ENCODE data around the gene SGPL1.

SGPL1 gene

DNA sequence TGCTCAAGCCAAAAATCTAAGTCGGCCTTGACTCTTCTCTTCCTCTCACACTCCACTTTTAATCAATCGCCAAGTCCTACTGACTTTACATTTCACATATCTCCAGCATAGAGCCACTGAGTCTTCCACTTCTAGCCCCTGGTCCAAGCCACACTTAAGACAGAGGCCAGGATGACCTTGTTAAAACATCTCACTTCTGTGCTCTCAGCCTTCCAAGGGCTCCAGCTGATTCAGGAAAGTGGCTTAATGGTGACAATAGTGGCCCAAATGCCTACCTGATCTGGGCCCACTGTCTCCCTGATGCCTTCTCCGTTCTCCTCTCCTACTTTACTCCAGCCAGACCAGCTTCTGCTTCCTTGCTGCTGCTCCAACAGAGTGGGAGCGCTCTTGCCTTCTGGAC lies 35.0 kb upstream of the SGPL1 start:
- no peak for DNase-seq

DNA sequence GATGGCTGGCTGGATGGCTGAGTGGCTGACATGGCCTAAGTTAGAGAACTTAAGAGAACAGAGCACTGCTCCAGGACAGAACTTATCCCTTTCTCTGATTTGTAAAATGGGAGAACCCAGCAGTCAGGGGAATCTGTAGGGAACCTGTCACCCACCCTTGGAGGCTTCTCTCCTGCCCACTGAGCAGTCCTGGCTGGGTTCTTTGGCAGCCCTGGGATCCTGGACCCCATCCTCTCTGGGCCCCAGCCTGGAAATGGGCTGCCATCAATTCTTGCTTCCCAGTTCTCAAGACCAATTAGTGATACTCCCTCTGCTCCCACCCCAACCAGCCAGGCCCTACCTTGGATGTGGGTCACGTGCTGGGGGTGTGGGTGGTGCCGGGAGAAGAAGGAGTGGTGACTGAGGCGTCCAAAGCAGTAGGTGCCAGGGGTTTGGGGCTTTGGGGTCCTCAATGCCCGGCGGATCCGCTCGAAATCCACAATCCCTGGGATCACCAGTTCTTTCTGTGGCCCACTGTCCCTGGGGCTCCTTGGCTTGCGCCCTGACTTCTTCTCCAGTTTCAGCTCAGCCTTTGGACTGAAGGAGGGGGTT lies 34.2 kb upstream of the SGPL1 start:
- no peak for DNase-seq

GRCh38 chr10:70782086-70782745 lies 33.5 kb upstream of the SGPL1 start:
- no peak for DNase-seq

DNA sequence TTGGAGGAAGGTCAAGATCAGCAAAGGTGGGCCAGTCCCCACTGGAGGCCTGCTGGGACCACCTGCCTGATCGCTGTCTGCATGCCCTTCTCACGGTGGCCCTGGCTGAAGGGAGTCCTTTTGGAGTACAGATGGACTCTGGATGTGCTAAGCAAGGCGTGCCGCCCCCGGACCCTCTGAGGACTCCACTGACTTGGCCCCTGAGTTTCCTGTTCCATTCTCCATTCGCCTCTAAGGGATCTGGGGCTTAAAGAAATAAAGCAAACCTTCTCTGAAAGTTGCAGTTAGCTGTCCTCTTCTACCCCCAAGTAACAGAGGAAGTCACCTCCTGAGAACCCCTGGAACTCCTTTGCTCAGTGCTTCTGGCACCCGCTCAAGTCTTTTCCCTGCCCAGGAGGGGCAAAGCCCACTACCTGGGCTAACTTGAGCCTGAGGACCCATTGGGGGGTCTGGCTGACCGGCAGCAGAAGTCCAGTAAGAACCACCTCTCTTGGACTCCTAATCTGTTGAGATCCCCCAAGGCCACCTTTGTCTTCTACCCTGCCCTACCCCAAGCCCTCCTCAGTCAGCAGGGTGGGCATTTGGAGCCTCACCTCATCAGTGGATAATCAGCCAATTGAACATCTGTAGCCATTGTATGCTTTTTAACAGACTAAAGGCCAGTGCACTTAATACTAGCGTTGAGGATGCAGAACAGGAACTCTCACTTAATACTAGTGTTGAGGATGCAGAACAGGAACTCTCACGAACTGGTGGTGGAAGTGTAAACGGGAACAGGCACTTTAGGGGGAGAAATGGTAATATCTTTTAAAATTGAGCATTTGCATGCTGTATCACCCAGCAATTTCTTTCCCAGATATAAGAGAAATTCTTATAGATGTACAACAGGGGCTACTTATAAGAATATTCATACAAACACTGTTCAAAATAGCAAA lies 32.7 kb upstream of the SGPL1 start:
- no peak for DNase-seq

DNA sequence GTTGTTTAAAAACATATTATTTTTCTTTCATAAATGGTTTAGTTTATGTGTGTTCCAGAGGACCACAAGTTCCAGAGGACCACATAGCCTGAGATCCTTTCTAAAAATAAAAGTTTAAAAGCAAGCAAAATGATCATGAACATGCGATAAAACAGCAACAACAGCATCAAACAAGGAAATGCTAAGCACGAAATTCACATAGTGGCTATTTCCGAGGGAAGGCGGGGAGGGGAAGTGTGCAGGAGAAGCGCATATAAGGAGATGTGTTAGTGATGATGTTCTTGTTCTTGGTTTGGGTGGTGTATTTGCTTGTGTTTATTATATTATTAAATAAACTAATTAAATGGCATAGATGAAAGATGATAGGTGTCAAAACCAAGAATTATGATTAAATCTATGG lies 31.7 kb upstream of the SGPL1 start:
- DNase-seq = no peak

GRCh38 chr10:70784471-70784870 lies 31.3 kb upstream of the SGPL1 start:
- DNase-seq = no peak

GRCh38 chr10:70785190-70785589 lies 30.6 kb upstream of the SGPL1 start, which contains the start of gene TBATA:
Gene TBATA (minus strand): TSS chr10:70785377. CDS start chr10:70783379, 1,998 bp downstream.
- DNase-seq = no peak

DNA sequence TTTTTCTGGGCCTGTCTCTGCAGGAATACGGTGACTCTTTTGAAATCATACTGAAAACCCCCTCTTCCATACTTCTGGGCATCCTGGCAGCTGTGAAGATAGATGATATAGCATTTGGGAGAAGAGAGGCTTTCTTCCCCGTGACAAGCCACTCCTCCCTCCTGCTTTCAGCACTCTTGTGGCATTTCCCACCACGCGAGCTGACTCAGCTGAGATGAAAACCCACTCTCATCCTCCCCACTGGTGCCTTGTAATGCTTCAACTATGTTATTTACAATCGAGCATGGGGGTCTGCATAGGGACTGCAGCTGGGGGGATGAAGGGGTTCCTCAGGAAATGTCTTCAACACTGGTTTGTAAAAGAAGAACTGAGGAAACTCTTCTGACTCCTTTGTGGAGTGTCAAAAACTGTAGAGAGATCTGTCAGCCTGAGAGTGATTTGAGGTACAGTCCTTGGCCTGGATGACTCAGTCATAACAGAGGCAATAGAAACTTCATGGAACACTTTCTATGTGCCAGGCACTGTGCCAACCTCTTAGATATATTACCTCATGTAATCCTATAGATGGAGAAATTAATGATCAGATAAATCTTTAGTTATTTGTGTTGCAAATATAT lies 28.8 kb upstream of the SGPL1 start:
- DNase-seq = no peak

DNA sequence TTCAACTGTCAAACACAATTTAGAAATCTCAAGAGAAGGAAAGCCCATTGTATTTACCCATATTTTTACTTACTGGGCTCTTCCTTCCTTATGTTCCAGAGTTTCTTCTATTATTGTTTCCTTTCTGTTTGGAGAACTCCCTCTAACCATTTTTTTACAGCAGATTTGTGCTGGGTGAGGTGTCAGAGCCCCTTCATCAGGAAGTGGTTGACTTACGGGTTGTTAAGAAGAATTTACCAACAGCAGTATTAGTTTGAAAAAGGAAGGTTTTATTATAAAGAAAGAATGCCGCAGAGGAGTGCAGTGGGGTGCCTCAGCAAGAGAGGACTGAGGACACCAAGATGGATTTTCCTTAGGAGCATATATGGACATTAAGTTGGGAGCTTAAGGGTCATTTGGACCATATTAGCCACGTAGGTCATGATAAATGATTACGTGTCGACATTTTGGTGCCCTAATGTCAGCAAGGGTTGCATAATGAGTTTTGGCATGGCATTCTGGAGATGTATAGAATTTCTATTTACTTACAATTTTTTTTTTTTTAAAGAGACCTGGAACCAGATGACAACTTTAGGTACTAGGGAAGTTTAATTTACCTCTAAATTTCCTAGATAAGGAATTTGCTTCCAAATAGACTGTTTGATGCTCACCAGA lies 24.2 kb upstream of the SGPL1 start:
- no peak for DNase-seq

- DNase-seq = no peak
Observed at GRCh38 chr10:70795613-70796012, 20.1 kb upstream of the SGPL1 start.

GRCh38 chr10:70797840-70798239 lies 17.9 kb upstream of the SGPL1 start:
- DNase-seq = no peak

GRCh38 chr10:70799124-70799523 lies 16.6 kb upstream of the SGPL1 start:
- DNase-seq = no peak

DNA sequence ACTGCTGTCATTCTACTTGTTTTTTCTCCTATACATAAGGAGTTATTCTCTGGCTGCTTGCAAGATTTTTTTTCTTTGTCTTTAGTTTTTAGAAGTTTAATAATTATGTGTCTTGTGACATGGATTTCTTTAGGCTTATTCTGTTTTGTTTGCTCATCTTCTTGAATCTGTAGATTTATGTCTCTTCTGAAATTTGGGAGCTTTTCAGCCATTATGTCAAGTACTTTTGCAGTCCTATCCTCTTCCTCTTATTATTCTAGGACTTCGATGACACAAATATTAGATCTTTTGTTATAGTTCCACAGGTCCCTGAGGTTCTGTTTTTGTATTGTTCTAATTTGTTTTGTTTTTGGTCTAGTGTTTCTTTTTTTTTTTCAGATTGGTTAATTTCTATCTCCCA lies 13.9 kb upstream of the SGPL1 start:
- DNase-seq = no peak

GRCh38 chr10:70803775-70804420 lies 11.8 kb upstream of the SGPL1 start:
- DNase-seq = no peak

DNA sequence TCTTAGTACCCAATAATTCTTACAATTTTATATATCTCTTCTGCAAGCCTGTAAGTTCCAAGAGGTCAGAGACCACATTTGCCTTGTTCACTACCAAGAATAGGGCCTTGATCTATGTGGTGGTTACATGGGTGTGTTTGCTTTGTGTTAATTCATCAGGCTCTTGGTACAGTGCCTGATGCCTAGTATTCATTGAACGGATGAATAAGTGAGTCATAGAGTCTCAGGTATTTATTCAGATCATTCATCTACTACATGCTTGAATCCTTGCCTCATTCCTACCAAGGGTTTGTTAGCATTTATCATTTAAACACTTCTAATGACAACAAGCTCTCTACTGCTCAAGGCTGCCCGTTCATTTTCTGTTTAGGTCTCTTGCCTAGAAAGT lies 11.3 kb upstream of the SGPL1 start:
- DNase-seq = no peak

DNA sequence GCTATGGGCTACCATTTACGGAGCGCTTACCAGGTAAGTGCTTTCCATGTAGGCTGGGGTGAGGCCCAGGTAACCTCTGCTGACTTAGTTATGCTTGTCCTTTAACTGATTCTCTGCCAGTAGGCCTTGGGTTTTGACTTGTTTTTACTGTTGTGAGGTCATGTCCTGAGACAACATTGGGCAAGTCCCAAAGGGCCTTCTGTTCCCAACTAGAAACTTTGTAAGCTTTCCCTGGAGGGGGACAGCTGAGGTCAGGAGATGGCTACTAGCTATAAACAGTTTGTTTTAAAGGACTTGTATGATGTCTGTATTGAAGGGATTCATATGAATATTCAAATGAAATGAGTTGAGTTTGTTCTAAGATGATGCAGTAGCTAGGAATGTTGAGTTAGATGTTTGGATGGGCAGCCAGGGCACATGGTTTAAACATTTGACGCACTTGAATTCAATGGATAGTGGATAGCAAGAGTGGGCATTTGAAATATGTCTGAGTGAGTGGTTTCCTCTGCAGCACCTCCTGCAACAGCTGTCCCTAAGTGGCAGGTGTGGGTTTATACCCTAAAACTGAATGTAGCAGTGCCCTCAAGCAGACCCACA lies 10.0 kb upstream of the SGPL1 start:
- no peak for DNase-seq

DNA sequence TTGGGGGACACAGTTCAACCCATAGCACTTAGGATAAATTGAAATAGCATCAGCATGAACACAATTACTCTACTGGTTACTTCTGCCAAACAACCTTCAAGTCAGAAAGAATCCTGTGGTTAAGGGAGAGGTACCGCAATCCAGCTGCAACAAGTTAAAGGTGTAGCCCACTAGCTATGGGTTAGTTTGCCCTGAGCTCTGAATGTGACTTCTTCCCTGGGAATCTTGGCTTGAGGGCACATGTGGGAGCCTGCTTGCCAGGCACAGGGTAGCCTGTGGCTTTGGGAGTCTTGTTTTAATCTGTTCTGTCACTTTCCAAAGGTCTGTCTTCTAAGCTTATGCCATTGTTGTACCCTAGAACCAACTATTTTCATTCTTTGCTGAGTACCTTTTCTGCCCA lies 8.9 kb upstream of the SGPL1 start:
- DNase-seq = no peak

GRCh38 chr10:70807556-70807955 lies 8.2 kb upstream of the SGPL1 start:
- DNase-seq = no peak

GRCh38 chr10:70809011-70809611 lies 6.6 kb upstream of the SGPL1 start:
- no peak for DNase-seq

- no peak for DNase-seq
Observed at GRCh38 chr10:70809726-70810125, 6.0 kb upstream of the SGPL1 start.

- DNase-seq = no peak
Observed at GRCh38 chr10:70810967-70811366, 4.8 kb upstream of the SGPL1 start.
